ENCODE measurements around the gene LPP.

Gene LPP

DNA sequence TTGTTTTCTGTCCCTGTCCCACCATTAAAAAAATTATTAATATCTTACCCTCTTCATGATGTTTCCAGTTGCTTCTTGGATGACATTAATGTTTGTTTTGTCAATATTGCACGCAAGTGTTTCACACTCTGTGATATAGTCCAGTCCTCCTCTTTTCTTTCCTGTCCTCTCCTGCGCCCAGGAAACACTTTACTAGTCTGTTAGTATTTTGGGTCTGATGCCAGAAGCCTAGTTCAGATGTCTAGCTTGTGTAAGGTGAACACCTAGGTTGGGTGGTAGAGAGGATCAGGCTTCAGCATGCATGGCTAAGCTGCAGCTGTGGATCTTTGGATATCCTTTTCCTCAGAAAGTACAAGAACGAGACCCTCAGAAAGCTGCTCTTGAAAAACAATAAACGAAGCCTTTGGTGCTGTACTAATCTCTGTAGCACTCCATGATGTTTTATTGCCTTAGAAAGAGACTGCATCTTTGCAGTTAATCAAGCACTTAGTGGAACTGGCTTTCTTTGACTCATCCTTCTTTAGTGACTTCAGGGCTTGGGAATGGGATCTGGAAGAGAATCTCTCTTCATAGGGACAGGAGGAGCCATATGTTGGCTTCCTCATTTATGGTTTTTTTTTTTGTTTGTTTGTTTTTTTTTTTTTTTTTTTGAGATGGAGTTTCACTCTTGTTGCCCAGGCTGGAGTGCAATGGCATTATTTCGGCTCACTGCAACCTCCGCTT is 253.4 kb downstream of the LPP start:
- ChIA-PET CTCF (interaction anchor here (0.9 kb wide), 1 partner anchor 18 kb away, joined by 3 read pairs; no protein-coding TSS in a partner anchor), POLR2A (no interaction called here)
- TF ChIP-seq, protein P1, sequence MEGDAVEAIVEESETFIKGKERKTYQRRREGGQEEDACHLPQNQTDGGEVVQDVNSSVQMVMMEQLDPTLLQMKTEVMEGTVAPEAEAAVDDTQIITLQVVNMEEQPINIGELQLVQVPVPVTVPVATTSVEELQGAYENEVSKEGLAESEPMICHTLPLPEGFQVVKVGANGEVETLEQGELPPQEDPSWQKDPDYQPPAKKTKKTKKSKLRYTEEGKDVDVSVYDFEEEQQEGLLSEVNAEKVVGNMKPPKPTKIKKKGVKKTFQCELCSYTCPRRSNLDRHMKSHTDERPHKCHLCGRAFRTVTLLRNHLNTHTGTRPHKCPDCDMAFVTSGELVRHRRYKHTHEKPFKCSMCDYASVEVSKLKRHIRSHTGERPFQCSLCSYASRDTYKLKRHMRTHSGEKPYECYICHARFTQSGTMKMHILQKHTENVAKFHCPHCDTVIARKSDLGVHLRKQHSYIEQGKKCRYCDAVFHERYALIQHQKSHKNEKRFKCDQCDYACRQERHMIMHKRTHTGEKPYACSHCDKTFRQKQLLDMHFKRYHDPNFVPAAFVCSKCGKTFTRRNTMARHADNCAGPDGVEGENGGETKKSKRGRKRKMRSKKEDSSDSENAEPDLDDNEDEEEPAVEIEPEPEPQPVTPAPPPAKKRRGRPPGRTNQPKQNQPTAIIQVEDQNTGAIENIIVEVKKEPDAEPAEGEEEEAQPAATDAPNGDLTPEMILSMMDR (IDR thresholded peaks at IDR 0.05; ENCODE audit: control extremely low read depth, extremely low read depth, low read depth, missing control alignments) = no peak
- DNase-seq (ENCODE audit: extremely low spot score) = no peak

GRCh38 chr3:188408831-188409230 is 254.9 kb downstream of the LPP start:
- ChIA-PET POLR2A (no interaction called here), CTCF (no interaction called here)
- DNase-seq (ENCODE audit: extremely low spot score) = no peak
- TF ChIP-seq, protein P1 (IDR thresholded peaks at IDR 0.05; ENCODE audit: control extremely low read depth, extremely low read depth, low read depth, missing control alignments) = no peak

GRCh38 chr3:188411750-188412149 is 257.8 kb downstream of the LPP start:
- ChIA-PET CTCF (no interaction called here), POLR2A (no interaction called here)
- no peak for DNase-seq (ENCODE audit: extremely low spot score)
- TF ChIP-seq, protein P1 (IDR thresholded peaks at IDR 0.05; ENCODE audit: control extremely low read depth, extremely low read depth, low read depth, missing control alignments) = no peak

DNA sequence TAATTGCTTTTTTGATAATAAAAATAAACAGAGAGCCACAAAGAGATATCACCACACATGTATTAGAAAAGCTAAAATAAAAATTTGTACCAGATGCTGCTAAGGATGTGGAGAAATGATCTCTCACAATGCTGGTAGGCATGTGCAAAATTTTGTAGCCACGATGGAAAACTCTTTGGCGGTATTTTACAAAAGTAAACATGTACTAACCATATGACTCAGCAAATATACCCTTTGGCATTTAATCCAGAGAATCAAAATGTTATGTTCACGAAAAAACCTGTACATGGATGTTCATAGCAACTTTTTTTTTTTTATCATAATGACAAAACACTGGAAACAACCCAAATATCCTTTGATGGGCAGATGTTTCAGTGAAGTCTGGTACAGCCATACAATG is 261.2 kb downstream of the LPP start:
- CTCF ChIA-PET = no interaction called here
- POLR2A ChIA-PET = no interaction called here
- TF ChIP-seq, protein P1 (IDR thresholded peaks at IDR 0.05; ENCODE audit: control extremely low read depth, extremely low read depth, low read depth, missing control alignments) = no peak
- no peak for DNase-seq (ENCODE audit: extremely low spot score)

DNA sequence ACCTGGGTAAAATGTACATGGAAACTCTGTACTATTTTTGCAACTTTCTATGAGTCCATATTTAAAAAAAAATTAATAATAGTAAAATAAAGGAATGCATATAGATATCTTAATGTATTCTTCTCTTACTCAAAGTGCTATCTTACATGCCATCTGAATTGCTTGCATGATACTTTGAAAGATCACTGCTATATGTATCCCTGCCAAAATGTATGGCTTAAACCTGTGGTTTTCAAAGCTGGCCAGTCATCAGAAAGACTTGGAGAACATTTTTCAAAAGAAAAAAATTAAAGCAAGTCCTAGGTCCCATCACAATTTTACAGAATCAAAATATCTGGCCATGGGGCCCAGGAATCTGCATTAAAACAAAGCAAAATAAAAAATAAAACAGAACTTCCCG is 262.1 kb downstream of the LPP start:
- ChIA-PET POLR2A (no interaction called here), CTCF (no interaction called here)
- DNase-seq (ENCODE audit: extremely low spot score) = no peak
- TF ChIP-seq, protein P1 (IDR thresholded peaks at IDR 0.05; ENCODE audit: control extremely low read depth, extremely low read depth, low read depth, missing control alignments) = no peak

GRCh38 chr3:188417271-188417696 is 263.3 kb downstream of the LPP start:
- DNase-seq (ENCODE audit: extremely low spot score) = no peak
- POLR2A ChIA-PET = no interaction called here
- CTCF ChIA-PET = interaction anchor here (0.7 to 1.4 kb wide), 2 partner anchors 17 to 25 kb away, joined by 3 to 4 read pairs; no protein-coding TSS in a partner anchor
- TF ChIP-seq, protein P1 (IDR thresholded peaks at IDR 0.05; ENCODE audit: control extremely low read depth, extremely low read depth, low read depth, missing control alignments) = no peak
